Measurements from ENCODE around the gene HS3ST4. TPM values are rescaled to one million over a fixed set of nuclear protein-coding genes. Genes with fewer than 3 reads are reported as not detected.

HS3ST4 gene
- total and polyA plus RNA-seq, 2 of the 4 experiments (the other 2 are of a cell fraction): not detected

- Histone ChIP-seq H3K9me1 (ENCODE audit: insufficient read depth, low read length) (no peaks in the 10 kb centered on the region), H3K27me3 (ENCODE audit: control insufficient read depth, insufficient read depth, low read length) (no peaks in the 10 kb centered on the region), H3K18ac (ENCODE audit: low read depth, low read length) (no peak overlapping the region), H4K8ac (ENCODE audit: low read depth in 2 of 2, low read length in 2 of 2) (no peak overlapping the region), H3K14ac (replicated peaks; ENCODE audit: low read depth, low read length) (no peak overlapping the region), H3K4ac (ENCODE audit: low read depth, low read length) (no peak overlapping the region), H4K91ac (ENCODE audit: insufficient read depth, low read depth, low read length) (no peak overlapping the region), H2AK5ac (ENCODE audit: low read depth, low read length) (no peak overlapping the region), H2BK15ac (ENCODE audit: low read depth, low read length) (no peak overlapping the region), H2BK20ac (ENCODE audit: low read depth, low read length) (no peak overlapping the region), H2AFZ (replicated peaks; ENCODE audit: low read length, poor library complexity) (no peak overlapping the region), H3K4me3 (ENCODE audit: insufficient read depth, low read depth, low read length) (no peak overlapping the region), H2BK5ac (ENCODE audit: low read depth, low read length, poor library complexity, severe bottlenecking) (no peak overlapping the region), H3K79me1 (ENCODE audit: low read depth in 1 of 2, low read length in 2 of 2) (no peaks in the 10 kb centered on the region), H4K5ac (ENCODE audit: low read depth, low read length) (no peak overlapping the region), H3K23ac (ENCODE audit: low read depth, low read length) (no peak overlapping the region), H3K9me3 (ENCODE audit: control insufficient read depth, insufficient read depth, low read length) (no peaks in the 10 kb centered on the region), H3K4me2 (ENCODE audit: low read depth, low read length) (no peak overlapping the region), H3K9ac (ENCODE audit: low read depth, low read length) (no peak overlapping the region), H3K27ac (ENCODE audit: insufficient read depth, low read length) (no peak overlapping the region), H3K36me3 (ENCODE audit: control insufficient read depth, insufficient read depth, low read length) (no peaks in the 10 kb centered on the region), H3K56ac (ENCODE audit: extremely low read depth, insufficient read depth, low read length) (no peak overlapping the region), H4K20me1 (ENCODE audit: insufficient read depth, low read length) (no peaks in the 10 kb centered on the region), H2AK9ac (replicated peaks; ENCODE audit: low read depth, low read length, poor library complexity) (no peak overlapping the region), H2BK120ac (ENCODE audit: low read depth, low read length) (no peak overlapping the region), H3K4me1 (ENCODE audit: control insufficient read depth, insufficient read depth, low read length) (no peaks in the 10 kb centered on the region)
- in situ Hi-C loops (cut with MboI; ENCODE audit: low sequenced_read_pairs) (no loop called here), intact Hi-C loops (cut with micrococcal nuclease) (no loop called here), dilution Hi-C loops (cut with HindIII; ENCODE audit: low sequenced_read_pairs, unreplicated experiment) (no loop called here)
- TF ChIP-seq CEBPB (IDR thresholded peaks at IDR 0.05; ENCODE audit: low read depth, low read length) (no peak), RCOR1 (IDR thresholded peaks at IDR 0.05; ENCODE audit: insufficient replicate concordance, low read length) (no peak), MAZ (IDR thresholded peaks at IDR 0.05; ENCODE audit: borderline replicate concordance, low read depth, low read length) (no peak)
- TF ChIP-seq, protein P1, sequence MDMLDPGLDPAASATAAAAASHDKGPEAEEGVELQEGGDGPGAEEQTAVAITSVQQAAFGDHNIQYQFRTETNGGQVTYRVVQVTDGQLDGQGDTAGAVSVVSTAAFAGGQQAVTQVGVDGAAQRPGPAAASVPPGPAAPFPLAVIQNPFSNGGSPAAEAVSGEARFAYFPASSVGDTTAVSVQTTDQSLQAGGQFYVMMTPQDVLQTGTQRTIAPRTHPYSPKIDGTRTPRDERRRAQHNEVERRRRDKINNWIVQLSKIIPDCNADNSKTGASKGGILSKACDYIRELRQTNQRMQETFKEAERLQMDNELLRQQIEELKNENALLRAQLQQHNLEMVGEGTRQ (IDR thresholded peaks at IDR 0.05; ENCODE audit: low read depth, low read length): no peak
- POLR2A ChIA-PET (ENCODE audit: unreplicated experiment): no interaction called here
- ATAC-seq (ENCODE audit: low read depth) (no peak), DNase-seq (no peak)
- WGBS, 2 experiments (ENCODE audit: extremely low coverage in 2 of 2, insufficient read length in 1 of 2): no CpG with 5 or more reads among the region's 7 CpGs
- CTCF ChIA-PET: no interaction called here
- BruUV-seq (replicated peaks): no TSS peak
These were observed 7.3 kb downstream of the HS3ST4 start for GRCh38 chr16:25699069-25699468.

All from IMR-90 (cell line).